Activated CD4-positive, alpha-beta memory T cell treated with anti-CD3 and anti-CD28 coated beads for 36 hours (primary cell): ENCODE results near the gene CEACAM21. TPM values are rescaled to one million over a fixed set of nuclear protein-coding genes. Genes with fewer than 3 reads are reported as not detected.

ENCODE experiments used
- CTCF ChIA-PET: fragments of 350-600 bp; sonication (Branson Sonifier 250); formaldehyde crosslinking; loops from one replicate; lab custom pipeline; 2021; ENCODE audit warnings: antibody characterized with exemption, inconsistent platforms; lab: Charles Lee
- POLR2A ChIA-PET: fragments of 350-600 bp; sonication (Branson Sonifier 250); formaldehyde crosslinking; loops from one replicate; lab custom pipeline; 2021; ENCODE audit warnings: antibody characterized with exemption; lab: Charles Lee
- DNase-seq: peaks from one replicate; pipeline ENCODE4 v3.0.0-alpha.2; 2020
- H3K27ac Mint-ChIP-seq: one replicate; pipeline ENCODE4 v1.8.0; 2021; ENCODE audit warnings: mixed read lengths
- H3K27me3 Mint-ChIP-seq: one replicate; pipeline ENCODE4 v1.8.0; 2021; ENCODE audit warnings: mixed read lengths
- H3K36me3 Mint-ChIP-seq: one replicate; pipeline ENCODE4 v1.8.0; 2021; ENCODE audit warnings: mixed read lengths
- H3K4me1 Mint-ChIP-seq: one replicate; pipeline ENCODE4 v1.8.0; 2021; ENCODE audit warnings: low read depth, mixed read lengths
- H3K4me3 Mint-ChIP-seq: one replicate; pipeline ENCODE4 v1.8.0; 2021; ENCODE audit warnings: mild to moderate bottlenecking, mixed read lengths
- H3K9me3 Mint-ChIP-seq: one replicate; pipeline ENCODE4 v1.8.0; 2021; ENCODE audit warnings: mixed read lengths
- intact Hi-C: fragments of 100-400 bp; cut with micrococcal nuclease; formaldehyde crosslinking; loops from one replicate; pipeline ENCODE4 v1.15.1; 2023
- total RNA-seq, 2 experiments: library from RNA; stranded (reverse); gene quantifications; one replicate each; pipeline ENCODE4 v1.2.3, GENCODE V29; 2021

The CEACAM21 gene
- 10 to 100 TPM; 40.8 to 40.9 TPM for total RNA-seq

DNA sequence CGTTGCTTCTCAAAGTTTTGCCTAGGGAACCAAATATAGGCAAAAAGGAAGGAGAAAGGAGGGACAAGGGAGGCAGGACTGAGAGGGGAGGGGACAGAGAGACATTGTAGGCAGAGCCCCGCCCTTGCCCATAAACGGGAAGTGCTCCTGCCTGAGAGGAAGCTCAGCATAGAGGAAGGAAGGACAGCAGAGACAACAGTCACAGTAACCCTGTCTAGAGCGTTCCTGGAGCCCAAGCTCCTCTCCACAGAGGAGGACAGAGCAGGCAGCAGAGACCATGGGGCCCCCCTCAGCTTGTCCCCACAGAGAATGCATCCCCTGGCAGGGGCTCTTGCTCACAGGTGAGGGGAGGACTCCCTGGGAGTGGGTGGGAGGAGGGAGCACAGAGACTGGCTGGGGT, at the start of gene CEACAM21:
CEACAM21 (plus strand) TSS at position 169 of the 400 bp plus-strand sequence; CDS start at position 278, 109 bp downstream.
- Mint-ChIP-seq H3K4me1 (peaks cover 29% of the 10 kb centered on the region), H3K36me3 (peaks cover 20% of the 10 kb centered on the region), H3K27me3 (no peaks in the 10 kb centered on the region), H3K27ac (peak within 1 kb of the TSS; percentile 78), H3K9me3 (peaks cover 9% of the 10 kb centered on the region), H3K4me3 (peak within 1 kb of the TSS; percentile 73)
- DNase-seq = peak; percentile 76
- CTCF ChIA-PET = interaction anchor here (1.0 to 10.8 kb wide), 6 partner anchors 15 to 219 kb away, joined by 3 to 67 read pairs (median 6); partner anchors contain the start of gene DMAC2
- intact Hi-C loops = no loop called here
- POLR2A ChIA-PET = no interaction called here

DNA sequence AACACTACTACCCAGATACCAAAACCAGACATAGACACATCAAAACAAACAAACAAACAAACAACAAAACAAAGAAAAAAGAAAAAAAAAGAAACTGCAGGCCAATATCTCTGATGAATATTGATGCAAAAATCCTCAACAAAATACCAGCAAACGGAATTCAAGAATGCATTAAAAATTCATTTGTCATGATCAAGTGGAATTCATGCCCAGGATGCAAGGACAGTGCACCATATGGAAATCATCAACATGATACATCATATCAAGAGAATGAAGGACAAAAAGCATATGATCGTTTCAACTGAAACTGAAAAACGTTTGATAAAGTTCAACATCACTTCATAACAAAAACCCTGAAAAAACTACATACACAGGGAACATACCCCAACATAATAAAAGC, 48.9 kb upstream of the CEACAM21 start:
- no peak overlapping the region for H3K27ac Mint-ChIP-seq
- peaks cover 6% of the 10 kb centered on the region for H3K27me3 Mint-ChIP-seq
- ChIA-PET CTCF (no interaction called here), POLR2A (no interaction called here)
- no peak overlapping the region for H3K4me3 Mint-ChIP-seq
- H3K9me3 Mint-ChIP-seq = peaks cover 27% of the 10 kb centered on the region
- peaks cover 46% of the 10 kb centered on the region for H3K4me1 Mint-ChIP-seq
- intact Hi-C loops = no loop called here
- no peak for DNase-seq
- peaks cover 9% of the 10 kb centered on the region for H3K36me3 Mint-ChIP-seq

DNA sequence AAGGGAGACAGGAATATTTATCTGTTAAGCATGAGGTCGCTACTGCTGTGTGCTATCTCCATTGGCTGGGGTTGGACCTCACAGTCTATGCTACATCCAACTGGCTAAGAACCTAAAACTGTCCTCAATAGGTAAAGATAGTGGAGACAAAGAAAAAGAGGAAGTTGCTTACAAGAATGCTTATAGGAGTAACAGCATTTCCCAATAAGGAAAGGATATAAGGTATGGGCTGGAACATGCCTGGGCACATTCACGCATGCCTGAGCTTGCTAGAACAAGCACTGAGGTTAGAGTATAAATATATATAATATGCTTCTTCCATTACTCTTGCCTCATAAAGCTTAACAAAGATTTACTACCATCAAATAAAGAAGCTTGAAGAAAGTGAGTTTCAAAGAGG, 47.9 kb upstream of the CEACAM21 start:
- no peak overlapping the region for H3K4me3 Mint-ChIP-seq
- CTCF ChIA-PET = interaction anchor here (0.7 to 1.5 kb wide), 2 partner anchors 35 to 42 kb away, joined by 4 to 6 read pairs; no protein-coding TSS in a partner anchor

DNA sequence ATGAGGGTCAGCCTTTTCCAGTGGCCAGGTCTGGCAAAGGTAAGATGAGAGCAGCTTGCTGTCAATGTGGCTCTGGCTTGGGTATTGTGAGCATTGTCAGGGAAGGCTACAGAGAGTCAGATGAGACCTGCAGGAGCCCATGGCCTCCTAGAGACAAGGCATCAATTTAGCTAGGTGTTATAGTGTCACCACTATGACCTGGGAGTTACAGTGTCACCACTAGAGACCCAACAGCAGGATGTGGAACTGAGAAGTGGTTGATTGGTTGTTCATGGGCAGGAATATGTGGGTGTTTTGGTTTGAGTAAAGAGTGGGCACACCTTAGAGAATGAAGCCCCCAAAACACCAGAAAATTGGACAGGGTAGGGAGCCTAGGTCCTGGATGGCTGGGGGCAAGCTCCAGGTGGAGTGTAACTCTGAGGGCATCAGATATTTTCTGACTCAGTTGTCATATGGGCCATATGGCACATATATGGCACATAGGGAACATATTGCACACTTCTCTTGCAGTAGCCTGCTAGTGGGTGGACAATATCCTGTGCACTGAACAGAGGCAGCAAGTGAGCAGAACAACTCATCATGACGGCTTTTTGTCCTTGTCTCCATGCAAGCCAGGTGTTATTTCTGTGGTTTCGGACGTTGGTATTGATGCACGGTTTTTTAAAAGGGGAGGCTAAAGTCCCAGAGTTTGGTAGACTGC, 46.3 kb upstream of the CEACAM21 start:
- intact Hi-C loops = loop anchor here (2.0 kb wide), 1 partner anchor 17 kb away; no protein-coding TSS in a partner anchor
- peak overlapping the region; percentile 16 for H3K27ac Mint-ChIP-seq
- CTCF ChIA-PET = interaction anchor here (1.0 to 3.6 kb wide), 4 partner anchors 13 to 80 kb away, joined by 3 to 21 read pairs (median 13); no protein-coding TSS in a partner anchor
- POLR2A ChIA-PET = interaction anchor here (1.0 to 2.2 kb wide), 3 partner anchors 8 to 90 kb away, joined by 3 to 9 read pairs (median 3); partner anchors contain the start of gene DMAC2
- peaks cover 12% of the 10 kb centered on the region for H3K36me3 Mint-ChIP-seq
- peaks cover 54% of the 10 kb centered on the region for H3K4me1 Mint-ChIP-seq
- H3K4me3 Mint-ChIP-seq = no peak overlapping the region
- DNase-seq = no peak
- peaks cover 6% of the 10 kb centered on the region for H3K27me3 Mint-ChIP-seq
- peaks cover 33% of the 10 kb centered on the region for H3K9me3 Mint-ChIP-seq

More for the DNA sequence above, 47.9 kb upstream of the CEACAM21 start:
- Mint-ChIP-seq H3K36me3 (peaks cover 9% of the 10 kb centered on the region), H3K27ac (no peak overlapping the region), H3K27me3 (peaks cover 6% of the 10 kb centered on the region), H3K9me3 (peaks cover 31% of the 10 kb centered on the region), H3K4me1 (peaks cover 41% of the 10 kb centered on the region)
- intact Hi-C loops = no loop called here
- POLR2A ChIA-PET = no interaction called here
- no peak for DNase-seq

DNA sequence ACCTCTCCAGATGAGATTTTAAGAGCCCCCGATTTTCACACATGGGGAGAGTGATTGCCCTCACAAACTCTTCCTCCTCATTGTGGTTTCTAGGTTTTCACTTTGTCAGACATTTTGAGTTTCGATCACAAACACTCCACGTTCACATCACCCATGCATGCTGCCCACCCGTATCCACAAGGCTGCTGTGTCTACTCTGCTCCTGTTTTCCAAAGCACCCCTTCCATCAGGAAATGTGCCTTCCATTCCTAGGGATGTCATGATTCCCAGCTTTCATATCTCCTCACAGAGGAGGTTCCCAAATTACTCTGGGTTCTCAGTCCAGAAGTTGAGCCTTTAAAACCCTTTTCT, 45.8 kb upstream of the CEACAM21 start:
- POLR2A ChIA-PET = interaction anchor here (1.1 to 3.0 kb wide), 3 partner anchors 9 to 90 kb away, joined by 3 to 18 read pairs (median 9); partner anchors contain the start of gene DMAC2
- intact Hi-C loops = loop anchor here (2.0 kb wide), 1 partner anchor 17 kb away; no protein-coding TSS in a partner anchor

DNA sequence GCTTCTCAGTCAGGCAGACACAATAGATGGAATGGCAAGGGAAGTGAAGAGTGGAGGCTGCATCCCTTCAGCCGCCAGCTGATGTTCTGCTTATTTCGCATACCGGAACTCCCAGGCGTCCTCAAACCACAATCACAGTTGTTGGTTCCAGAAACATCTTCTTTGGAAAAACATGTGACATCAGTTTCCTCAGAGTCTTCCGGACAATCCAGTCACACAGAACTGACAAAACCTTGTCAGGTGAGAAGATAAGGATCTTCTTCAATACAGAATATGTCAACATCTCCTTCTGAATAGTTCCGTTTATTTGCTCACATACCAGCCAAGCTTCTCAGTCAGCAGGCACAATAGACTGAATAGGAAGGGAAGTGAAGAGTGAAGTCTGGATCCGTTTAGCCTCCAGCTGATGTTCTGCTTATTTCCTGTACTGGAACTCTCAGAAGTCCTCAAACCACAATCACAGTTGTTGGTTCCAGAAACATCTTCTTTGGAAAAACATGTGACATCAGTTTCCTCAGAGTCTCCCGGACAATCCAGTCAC, 45.1 kb upstream of the CEACAM21 start:
- Mint-ChIP-seq H3K27ac (peak overlapping the region; percentile 24), H3K9me3 (peaks cover 33% of the 10 kb centered on the region), H3K4me1 (peaks cover 65% of the 10 kb centered on the region), H3K36me3 (peaks cover 12% of the 10 kb centered on the region), H3K4me3 (peak overlapping the region; percentile 74), H3K27me3 (peaks cover 6% of the 10 kb centered on the region)
- CTCF ChIA-PET = interaction anchor here (0.5 to 3.6 kb wide), 10 partner anchors 12 to 1225 kb away, joined by 3 to 21 read pairs (median 4); partner anchors contain the start of gene DMAC2
- intact Hi-C loops = loop anchor here (2.0 kb wide), 1 partner anchor 16 kb away; no protein-coding TSS in a partner anchor
- POLR2A ChIA-PET = interaction anchor here (1.0 to 3.0 kb wide), 9 partner anchors 9 to 267 kb away, joined by 3 to 21 read pairs (median 3); partner anchors contain the start of genes DMAC2 and HNRNPUL1
- no peak for DNase-seq

More for the DNA sequence above, 45.8 kb upstream of the CEACAM21 start:
- H3K36me3 Mint-ChIP-seq = peaks cover 12% of the 10 kb centered on the region
- no peak for DNase-seq
- peaks cover 6% of the 10 kb centered on the region for H3K27me3 Mint-ChIP-seq
- CTCF ChIA-PET = interaction anchor here (0.6 to 3.6 kb wide), 5 partner anchors 12 to 1225 kb away, joined by 3 to 21 read pairs (median 11); no protein-coding TSS in a partner anchor
- H3K4me3 Mint-ChIP-seq = no peak overlapping the region
- H3K9me3 Mint-ChIP-seq = peaks cover 33% of the 10 kb centered on the region
- H3K27ac Mint-ChIP-seq = peak overlapping the region; percentile 24
- H3K4me1 Mint-ChIP-seq = peaks cover 60% of the 10 kb centered on the region

DNA sequence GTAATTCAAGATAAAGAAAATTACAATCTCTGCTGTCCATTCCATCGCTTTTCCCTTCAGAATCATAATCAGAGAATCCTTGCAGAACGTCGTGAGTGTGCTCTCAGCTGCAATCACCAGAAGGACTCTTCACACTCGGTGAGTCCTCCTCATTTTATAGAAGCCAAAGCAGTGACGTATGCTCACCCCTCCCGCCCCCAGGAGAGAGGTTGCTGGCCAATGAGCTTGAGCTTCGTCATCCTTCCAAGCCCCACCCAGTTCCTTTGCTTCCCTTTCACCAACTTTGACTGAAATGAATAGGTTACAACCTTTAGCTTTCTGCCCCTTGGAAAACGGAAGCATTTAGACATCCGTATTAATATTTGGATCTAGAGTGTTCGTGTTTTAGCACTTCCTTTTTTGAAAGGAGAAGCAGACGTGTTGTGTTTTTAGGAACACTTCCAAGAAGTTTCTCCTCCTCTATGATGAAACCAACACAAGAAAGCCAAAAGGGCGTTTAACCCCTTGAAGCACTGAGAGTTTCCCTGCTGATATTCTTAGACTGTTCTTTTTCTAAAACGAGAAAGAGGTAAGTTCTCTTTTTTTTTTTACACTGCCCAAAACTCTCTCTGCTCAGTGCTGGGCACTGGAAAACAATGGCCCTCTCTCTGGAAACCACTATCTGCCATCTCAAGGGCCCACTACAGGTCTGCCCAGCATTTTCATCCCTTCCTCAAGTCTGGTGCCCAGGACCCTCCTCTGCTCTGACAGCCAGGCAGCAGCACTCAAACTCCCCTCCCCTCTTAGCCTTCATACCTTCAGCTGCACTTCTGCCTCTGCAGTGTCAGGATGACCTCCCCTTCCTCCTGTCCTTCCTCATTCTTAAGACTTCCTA, 44.3 kb upstream of the CEACAM21 start:
- intact Hi-C loops = loop anchor here (2.0 kb wide), 1 partner anchor 15 kb away; no protein-coding TSS in a partner anchor
- peaks cover 33% of the 10 kb centered on the region for H3K9me3 Mint-ChIP-seq
- peak overlapping the region; percentile 74 for H3K4me3 Mint-ChIP-seq
- peaks cover 72% of the 10 kb centered on the region for H3K4me1 Mint-ChIP-seq
- peaks cover 4% of the 10 kb centered on the region for H3K27me3 Mint-ChIP-seq
- peaks cover 12% of the 10 kb centered on the region for H3K36me3 Mint-ChIP-seq
- ChIA-PET POLR2A (interaction anchor here (0.5 to 3.0 kb wide), 12 partner anchors 8 to 268 kb away, joined by 3 to 21 read pairs (median 3); partner anchors contain the start of genes DMAC2 and HNRNPUL1), CTCF (interaction anchor here (0.5 to 3.6 kb wide), 11 partner anchors 10 to 269 kb away, joined by 3 to 21 read pairs (median 6); partner anchors contain the start of gene DMAC2)
- DNase-seq = peak; percentile 92
- H3K27ac Mint-ChIP-seq = peak overlapping the region; percentile 69

DNA sequence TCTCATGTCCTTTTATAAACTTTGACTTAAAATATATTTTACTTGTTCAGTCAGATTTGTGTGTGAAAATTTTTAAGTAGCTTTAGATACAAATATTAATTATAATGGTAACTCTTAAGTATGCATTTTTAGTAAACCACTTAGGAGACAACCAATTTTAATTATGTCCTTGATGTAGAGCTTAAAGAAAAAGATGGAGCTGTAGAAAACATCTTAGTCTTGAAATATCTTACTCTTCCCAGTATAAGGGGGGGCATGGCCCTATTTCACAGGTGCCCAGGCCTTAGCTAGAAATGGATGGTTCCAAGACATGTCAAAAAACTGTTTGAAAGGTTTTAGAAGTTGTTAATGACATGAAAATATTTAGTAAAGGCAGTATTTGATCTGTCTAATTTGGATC, 43.4 kb upstream of the CEACAM21 start:
- ChIA-PET POLR2A (interaction anchor here (0.5 to 3.0 kb wide), 5 partner anchors 11 to 168 kb away, joined by 3 to 21 read pairs (median 5); no protein-coding TSS in a partner anchor), CTCF (interaction anchor here (0.6 to 3.6 kb wide), 7 partner anchors 10 to 1227 kb away, joined by 3 to 21 read pairs (median 3); no protein-coding TSS in a partner anchor)
- DNase-seq = no peak
- peaks cover 2% of the 10 kb centered on the region for H3K27me3 Mint-ChIP-seq
- H3K36me3 Mint-ChIP-seq = peaks cover 12% of the 10 kb centered on the region
- H3K9me3 Mint-ChIP-seq = peaks cover 33% of the 10 kb centered on the region
- no peak overlapping the region for H3K4me3 Mint-ChIP-seq
- intact Hi-C loops = no loop called here
- peaks cover 74% of the 10 kb centered on the region for H3K4me1 Mint-ChIP-seq
- H3K27ac Mint-ChIP-seq = no peak overlapping the region

DNA sequence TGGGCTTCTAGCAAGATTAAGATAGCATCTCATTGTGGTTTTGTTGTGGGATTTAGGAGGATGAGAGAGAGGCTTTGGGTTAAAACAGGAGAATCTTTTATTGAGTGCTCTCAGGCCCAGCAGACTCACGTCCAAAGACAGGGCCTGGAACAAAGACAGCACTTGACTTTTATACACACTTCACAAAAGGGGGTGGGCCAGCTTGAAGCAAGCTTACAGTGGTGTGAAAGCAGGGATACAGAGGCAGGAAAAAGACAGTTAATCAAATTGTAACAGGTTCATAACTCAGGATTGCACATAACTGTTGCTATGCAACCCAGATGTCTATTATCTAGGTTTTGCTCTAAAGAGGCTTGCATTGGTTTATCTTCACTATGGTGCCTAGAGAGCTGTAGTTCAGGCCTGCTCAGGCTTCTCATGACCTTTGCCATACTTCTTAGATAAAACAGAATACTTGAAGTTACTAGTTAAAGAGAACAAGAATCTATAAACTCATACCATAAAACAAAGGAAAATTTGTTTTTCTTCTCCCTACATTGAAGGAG, 42.2 kb upstream of the CEACAM21 start:
- Mint-ChIP-seq H3K4me3 (peak overlapping the region; percentile 57), H3K36me3 (peaks cover 12% of the 10 kb centered on the region), H3K27ac (peak overlapping the region; percentile 80), H3K9me3 (peaks cover 33% of the 10 kb centered on the region), H3K27me3 (peaks cover 2% of the 10 kb centered on the region), H3K4me1 (peaks cover 74% of the 10 kb centered on the region)
- ChIA-PET POLR2A (interaction anchor here (1.0 to 1.2 kb wide), 2 partner anchors 15 to 20 kb away, joined by 4 to 5 read pairs; no protein-coding TSS in a partner anchor), CTCF (interaction anchor here (1.0 to 7.9 kb wide), 5 partner anchors 12 to 85 kb away, joined by 3 to 104 read pairs (median 6); no protein-coding TSS in a partner anchor)
- no peak for DNase-seq
- intact Hi-C loops = no loop called here

DNA sequence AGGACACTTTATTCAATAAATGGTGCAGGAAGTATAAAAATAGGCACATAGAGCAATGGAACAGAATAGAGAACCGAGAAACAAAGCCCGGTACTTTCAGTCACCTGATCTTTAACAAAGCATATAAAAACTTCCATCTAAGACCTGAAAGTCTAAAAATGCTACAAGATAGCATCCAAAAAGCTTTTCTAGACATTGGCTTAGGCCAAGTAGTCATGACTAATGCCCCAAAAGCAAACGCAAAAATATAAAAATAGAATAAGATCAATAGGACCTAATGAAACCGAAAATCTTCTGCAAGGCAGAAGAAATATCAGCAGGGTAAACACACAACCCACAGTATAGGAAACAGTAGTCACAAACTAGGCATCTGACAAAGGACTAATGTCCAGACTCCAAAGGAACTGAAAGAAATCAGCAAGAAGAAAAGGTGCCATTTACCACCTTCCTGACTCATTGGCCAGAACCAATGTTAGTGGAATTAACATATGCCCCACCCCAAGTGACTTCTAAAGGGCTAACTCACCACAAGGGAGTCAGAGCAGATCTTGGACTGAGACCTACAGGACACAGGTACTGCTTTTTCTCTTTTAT, 40.8 kb upstream of the CEACAM21 start:
- intact Hi-C loops = loop anchor here (1.0 kb wide), 1 partner anchor 8 kb away; no protein-coding TSS in a partner anchor
- DNase-seq = no peak
- POLR2A ChIA-PET = no interaction called here
- Mint-ChIP-seq H3K4me1 (peaks cover 62% of the 10 kb centered on the region), H3K36me3 (peaks cover 11% of the 10 kb centered on the region), H3K9me3 (peaks cover 20% of the 10 kb centered on the region), H3K27ac (peak overlapping the region; percentile 76), H3K4me3 (peak overlapping the region; percentile 49), H3K27me3 (peaks cover 2% of the 10 kb centered on the region)
- CTCF ChIA-PET = interaction anchor here (1.4 to 7.9 kb wide), 3 partner anchors 13 to 86 kb away, joined by 8 to 104 read pairs (median 20); no protein-coding TSS in a partner anchor
